GM19468 (cell line): Measurements from ENCODE around the gene SV2B.

Source experiments
- ATAC-seq: cut with Tn5 transposase; IDR thresholded peaks from one replicate; pipeline ENCODE4 v1.9.1; 2021; ENCODE audit warnings: mild to moderate bottlenecking, moderate library complexity, moderate number of reproducible peaks; ENCODE audit not compliant: unreplicated experiment; ENCODE audit errors: extremely low read depth

The SV2B gene

GRCh38 chr15:91183596-91183995 is 83.5 kb downstream of the SV2B start:
- ATAC-seq = no peak

- no peak for ATAC-seq
Measured at GRCh38 chr15:91184441-91184840, 84.4 kb downstream of the SV2B start.

GRCh38 chr15:91186904-91187656 is 87.0 kb downstream of the SV2B start:
- ATAC-seq = no peak

- ATAC-seq = no peak
Measured at GRCh38 chr15:91192285-91192684, 92.2 kb downstream of the SV2B start.

GRCh38 chr15:91192690-91193377 is 92.8 kb downstream of the SV2B start:
- no peak for ATAC-seq

GRCh38 chr15:91193378-91193720 is 93.3 kb downstream of the SV2B start:
- ATAC-seq = no peak

- no peak for ATAC-seq
Measured at GRCh38 chr15:91196127-91196526, 96.1 kb downstream of the SV2B start.

GRCh38 chr15:91196768-91197167 is 96.7 kb downstream of the SV2B start:
- no peak for ATAC-seq

- no peak for ATAC-seq
Measured at GRCh38 chr15:91199511-91199910, 99.5 kb downstream of the SV2B start.

- ATAC-seq = no peak
Measured at GRCh38 chr15:91200101-91200754, 100.2 kb downstream of the SV2B start.

GRCh38 chr15:91202510-91203102 is 102.5 kb downstream of the SV2B start:
- no peak for ATAC-seq

- no peak for ATAC-seq
Measured at GRCh38 chr15:91203619-91204203, 103.7 kb downstream of the SV2B start.

GRCh38 chr15:91208371-91208770 is 108.3 kb downstream of the SV2B start:
- ATAC-seq = no peak

- ATAC-seq = no peak
Measured at GRCh38 chr15:91209318-91209717, 109.3 kb downstream of the SV2B start.

- ATAC-seq = no peak
Measured at GRCh38 chr15:91209726-91210125, 109.7 kb downstream of the SV2B start.

- ATAC-seq = no peak
Measured at GRCh38 chr15:91214675-91215590, 114.9 kb downstream of the SV2B start.

- no peak for ATAC-seq
Measured at GRCh38 chr15:91216000-91216399, 115.9 kb downstream of the SV2B start.

GRCh38 chr15:91219206-91219605 is 119.1 kb downstream of the SV2B start:
- no peak for ATAC-seq

- no peak for ATAC-seq
Measured at GRCh38 chr15:91222052-91222451, 122.0 kb downstream of the SV2B start.

- ATAC-seq = no peak
Measured at GRCh38 chr15:91223863-91224262, 123.8 kb downstream of the SV2B start.
